GM12878 (cell line): ENCODE results near the gene UBE2D4. TPM values are rescaled to one million over a fixed set of nuclear protein-coding genes. Genes with fewer than 3 reads are reported as not detected.

Source experiments
- DPF2 ChIP-seq: fragments of 450-650 bp; IDR thresholded peaks from 2 replicates; pipeline ENCODE4 v1.6.1; 2017; ENCODE audit warnings: mild to moderate bottlenecking
- ETV6 ChIP-seq, 2 experiments: fragments of 450-650 bp in 1 of 2; IDR thresholded peaks in 1 of 2; conservative IDR thresholded peaks in 1 of 2; 2 replicates each; pipeline ENCODE4 v1.6.1; 2014; ENCODE audit warnings: antibody characterized with exemption in 1 of 2, borderline replicate concordance in 1 of 2, low read depth in 1 of 2, mild to moderate bottlenecking in 1 of 2, moderate library complexity in 1 of 2
- HDAC2 ChIP-seq: fragments of 200-600 bp; sonication (generic); IDR thresholded peaks from 2 replicates; pipeline ENCODE4 v1.6.1; 2017
- HDAC6 ChIP-seq: fragments of 200-600 bp; sonication (generic); IDR thresholded peaks from one replicate; pipeline ENCODE4 v1.8.0; 2017; ENCODE audit warnings: antibody characterized with exemption; ENCODE audit not compliant: unreplicated experiment
- RBBP5 ChIP-seq: fragments of 200-600 bp; sonication (generic); conservative IDR thresholded peaks from 2 replicates; pipeline ENCODE4 v1.6.1; 2016
- ZNF384 ChIP-seq: IDR thresholded peaks from 2 replicates; pipeline ENCODE4 v1.6.1; 2012; ENCODE audit warnings: low read depth, mild to moderate bottlenecking, low read length, improper control_type of control experiment, borderline replicate concordance
- polyA plus RNA-seq, 11 experiments: library from polyadenylated mRNA; depleted of rRNA in 4 of 11; unstranded in 6 of 11; stranded (reverse) in 5 of 11; fragments of >200 nt; fragmentation: Nextera tagmentation in 4 of 11; fragmentation: Illumina TruSeq in 1 of 11; extraction: Ambion mirVana in 4 of 11; extraction: Trizol in 1 of 11; gene quantifications; 1 replicate in 1 of 11; 2 replicates in 10 of 11; pipeline versions ENCODE4 v1.2.1 to v1.2.3, GENCODE V29; 2011 to 2016; ENCODE audit warnings: inconsistent platforms in 2 of 11, missing spikeins in 2 of 11, low read depth in 1 of 11
- total RNA-seq, 4 experiments: library from RNA; depleted of rRNA in 3 of 4; stranded (reverse); fragments of >200 nt in 3 of 4; fragmentation: Illumina TruSeq in 1 of 4; extraction: Trizol in 1 of 4; gene quantifications; 2 replicates each; pipeline versions ENCODE4 v1.2.1 to v1.2.3, GENCODE V29; 2013 to 2021
- TF ChIP-seq, protein P1 (sequence below): fragments of 450-650 bp; formaldehyde crosslinking; IDR thresholded peaks from 2 replicates; pipeline ENCODE4 v1.4.0; 2020; ENCODE audit warnings: mild to moderate bottlenecking, moderate library complexity
- TF ChIP-seq, protein P2 (sequence below): IDR thresholded peaks from 2 replicates; pipeline ENCODE4 v1.6.1; 2011; ENCODE audit warnings: borderline replicate concordance, low read depth, mild to moderate bottlenecking, moderate library complexity, mixed read lengths, low read length; ENCODE audit not compliant: insufficient read depth; ENCODE audit errors: extremely low read length

Gene UBE2D4
- total and polyA plus RNA-seq, 10 of the 15 experiments (the other 5 are each of a cell fraction or from before 2014, with no cell fraction given) = 3.5 to 16.6 (median 10.3) TPM

DNA sequence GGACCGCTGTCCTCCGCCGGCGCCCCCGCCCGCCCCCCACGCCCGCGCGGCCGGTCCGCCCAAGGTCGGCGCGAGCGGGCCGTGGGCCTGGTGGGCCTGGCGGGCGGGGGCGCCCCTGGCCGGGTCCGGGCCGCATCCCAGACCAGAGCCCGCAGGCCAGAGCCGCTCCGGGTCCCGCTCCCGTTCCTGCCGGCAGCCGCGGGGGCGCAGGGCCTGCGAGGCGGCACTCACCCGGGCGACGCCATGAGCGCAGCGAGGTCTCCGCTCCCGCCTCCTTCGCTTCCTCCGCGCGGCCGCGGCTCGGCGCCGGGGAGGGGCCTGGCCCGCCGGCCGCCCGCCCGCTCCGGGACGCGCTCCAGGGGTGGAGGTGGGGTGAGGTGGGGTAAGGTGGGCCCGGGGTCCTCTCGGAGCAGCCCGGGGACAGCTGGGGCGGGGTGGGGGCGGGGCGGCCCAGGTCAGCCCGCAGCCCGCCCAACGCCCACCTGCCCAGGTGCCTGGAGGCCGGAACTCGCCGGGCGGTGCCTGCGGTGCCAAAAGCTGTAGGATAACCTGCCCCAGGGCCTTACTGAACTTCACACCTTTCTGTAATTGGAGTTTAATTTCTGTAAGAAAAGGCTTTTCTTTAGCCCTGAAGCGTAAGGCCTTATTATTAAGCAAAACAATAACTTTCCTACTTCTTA lies 19.8 kb upstream of the UBE2D4 start, which contains the start of gene URGCP (continued):
- TF ChIP-seq, protein P1, sequence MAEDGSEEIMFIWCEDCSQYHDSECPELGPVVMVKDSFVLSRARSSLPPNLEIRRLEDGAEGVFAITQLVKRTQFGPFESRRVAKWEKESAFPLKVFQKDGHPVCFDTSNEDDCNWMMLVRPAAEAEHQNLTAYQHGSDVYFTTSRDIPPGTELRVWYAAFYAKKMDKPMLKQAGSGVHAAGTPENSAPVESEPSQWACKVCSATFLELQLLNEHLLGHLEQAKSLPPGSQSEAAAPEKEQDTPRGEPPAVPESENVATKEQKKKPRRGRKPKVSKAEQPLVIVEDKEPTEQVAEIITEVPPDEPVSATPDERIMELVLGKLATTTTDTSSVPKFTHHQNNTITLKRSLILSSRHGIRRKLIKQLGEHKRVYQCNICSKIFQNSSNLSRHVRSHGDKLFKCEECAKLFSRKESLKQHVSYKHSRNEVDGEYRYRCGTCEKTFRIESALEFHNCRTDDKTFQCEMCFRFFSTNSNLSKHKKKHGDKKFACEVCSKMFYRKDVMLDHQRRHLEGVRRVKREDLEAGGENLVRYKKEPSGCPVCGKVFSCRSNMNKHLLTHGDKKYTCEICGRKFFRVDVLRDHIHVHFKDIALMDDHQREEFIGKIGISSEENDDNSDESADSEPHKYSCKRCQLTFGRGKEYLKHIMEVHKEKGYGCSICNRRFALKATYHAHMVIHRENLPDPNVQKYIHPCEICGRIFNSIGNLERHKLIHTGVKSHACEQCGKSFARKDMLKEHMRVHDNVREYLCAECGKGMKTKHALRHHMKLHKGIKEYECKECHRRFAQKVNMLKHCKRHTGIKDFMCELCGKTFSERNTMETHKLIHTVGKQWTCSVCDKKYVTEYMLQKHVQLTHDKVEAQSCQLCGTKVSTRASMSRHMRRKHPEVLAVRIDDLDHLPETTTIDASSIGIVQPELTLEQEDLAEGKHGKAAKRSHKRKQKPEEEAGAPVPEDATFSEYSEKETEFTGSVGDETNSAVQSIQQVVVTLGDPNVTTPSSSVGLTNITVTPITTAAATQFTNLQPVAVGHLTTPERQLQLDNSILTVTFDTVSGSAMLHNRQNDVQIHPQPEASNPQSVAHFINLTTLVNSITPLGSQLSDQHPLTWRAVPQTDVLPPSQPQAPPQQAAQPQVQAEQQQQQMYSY (CRISPR knock-in tag) = no peak
- no peak for TF ChIP-seq HDAC2
- no peak for TF ChIP-seq DPF2
- TF ChIP-seq ETV6 (conservative IDR thresholded peaks at IDR 0.05 in 1 of 2, IDR thresholded peaks at IDR 0.05 in 1 of 2; ENCODE audit: borderline replicate concordance in 1 of 2, low read depth in 1 of 2) = no peak
- TF ChIP-seq, protein P2, sequence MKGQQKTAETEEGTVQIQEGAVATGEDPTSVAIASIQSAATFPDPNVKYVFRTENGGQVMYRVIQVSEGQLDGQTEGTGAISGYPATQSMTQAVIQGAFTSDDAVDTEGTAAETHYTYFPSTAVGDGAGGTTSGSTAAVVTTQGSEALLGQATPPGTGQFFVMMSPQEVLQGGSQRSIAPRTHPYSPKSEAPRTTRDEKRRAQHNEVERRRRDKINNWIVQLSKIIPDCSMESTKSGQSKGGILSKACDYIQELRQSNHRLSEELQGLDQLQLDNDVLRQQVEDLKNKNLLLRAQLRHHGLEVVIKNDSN = no peak
- no peak for TF ChIP-seq HDAC6
- TF ChIP-seq RBBP5 = no peak
- no peak for TF ChIP-seq ZNF384
